HepG2 (cell line): ENCODE results near the gene DCUN1D3. TPM values are rescaled to one million over a fixed set of nuclear protein-coding genes. Genes with fewer than 3 reads are reported as not detected.

Source experiments
- BATF2 ChIP-seq: sonication (generic); formaldehyde crosslinking; IDR thresholded peaks from 2 replicates; pipeline ENCODE4 v1.8.0; 2022; ENCODE audit warnings: mild to moderate bottlenecking, missing genetic modification reagents, moderate library complexity
- CTCF ChIP-seq: sonication (generic); formaldehyde crosslinking; IDR thresholded peaks from 2 replicates; pipeline ENCODE4 v1.5.0; 2020; ENCODE audit warnings: mild to moderate bottlenecking, missing genetic modification reagents, moderate library complexity
- HOXA9 ChIP-seq: sonication (generic); formaldehyde crosslinking; IDR thresholded peaks from 2 replicates; pipeline ENCODE4 v1.8.1; 2022; ENCODE audit warnings: missing genetic modification reagents, mild to moderate bottlenecking, moderate library complexity, borderline replicate concordance
- ISL2 ChIP-seq: sonication (generic); formaldehyde crosslinking; IDR thresholded peaks from 2 replicates; pipeline ENCODE4 v1.5.0; 2020; ENCODE audit warnings: missing genetic modification reagents
- KDM4B ChIP-seq: sonication (generic); formaldehyde crosslinking; IDR thresholded peaks from 2 replicates; pipeline ENCODE4 v1.4.0; 2020; ENCODE audit warnings: missing genetic modification reagents
- KLF15 ChIP-seq: sonication (generic); formaldehyde crosslinking; IDR thresholded peaks from 2 replicates; pipeline ENCODE4 v1.8.1; 2023; ENCODE audit warnings: borderline replicate concordance, mild to moderate bottlenecking, inconsistent platforms, missing genetic modification reagents, mixed read lengths
- MED1 ChIP-seq: sonication (generic); formaldehyde crosslinking; IDR thresholded peaks from 2 replicates; pipeline ENCODE4 v1.4.0; 2020; ENCODE audit warnings: missing genetic modification reagents
- PATZ1 ChIP-seq: sonication (generic); formaldehyde crosslinking; IDR thresholded peaks from 2 replicates; pipeline ENCODE4 v1.4.0; 2020; ENCODE audit warnings: missing genetic modification reagents
- PREB ChIP-seq: sonication (generic); formaldehyde crosslinking; IDR thresholded peaks from 2 replicates; pipeline ENCODE4 v1.4.0; 2020; ENCODE audit warnings: missing genetic modification reagents
- REL ChIP-seq: sonication (generic); formaldehyde crosslinking; conservative IDR thresholded peaks from 2 replicates; pipeline ENCODE4 v1.8.0; 2022; ENCODE audit warnings: mild to moderate bottlenecking, missing genetic modification reagents, moderate library complexity
- RNF2 ChIP-seq: fragments of 450-650 bp; conservative IDR thresholded peaks from 2 replicates; pipeline ENCODE4 v1.6.1; 2016; ENCODE audit warnings: low read depth
- SALL2 ChIP-seq: sonication (generic); formaldehyde crosslinking; IDR thresholded peaks from 2 replicates; pipeline ENCODE4 v1.8.1; 2023; ENCODE audit warnings: mild to moderate bottlenecking, missing genetic modification reagents, inconsistent platforms
- SMC3 ChIP-seq: IDR thresholded peaks from 2 replicates; pipeline ENCODE4 v1.6.1; 2011; ENCODE audit warnings: low read length, improper control_type of control experiment
- SNAPC2 ChIP-seq: sonication (generic); formaldehyde crosslinking; IDR thresholded peaks from 2 replicates; pipeline ENCODE4 v1.8.1; 2022; ENCODE audit warnings: mild to moderate bottlenecking, missing genetic modification reagents
- YY1 ChIP-seq: IDR thresholded peaks from 2 replicates; pipeline ENCODE4 v1.6.1; 2011; ENCODE audit warnings: low read length, low read depth, moderate library complexity, mild to moderate bottlenecking; ENCODE audit not compliant: insufficient read depth, insufficient replicate concordance
- ZBTB7A ChIP-seq: sonication (generic); formaldehyde crosslinking; IDR thresholded peaks from 2 replicates; pipeline ENCODE4 v1.8.0; 2022; ENCODE audit warnings: mild to moderate bottlenecking, missing genetic modification reagents
- ZKSCAN1 ChIP-seq: fragments of 150-350 bp; IDR thresholded peaks from 2 replicates; pipeline ENCODE4 v1.6.1; 2014; ENCODE audit warnings: low read length
- ZNF275 ChIP-seq: sonication (generic); formaldehyde crosslinking; IDR thresholded peaks from 2 replicates; pipeline ENCODE4 v1.8.0; 2022; ENCODE audit warnings: missing genetic modification reagents, mild to moderate bottlenecking, inconsistent platforms, borderline replicate concordance
- ZNF674 ChIP-seq: sonication (generic); formaldehyde crosslinking; IDR thresholded peaks from 2 replicates; pipeline ENCODE4 v1.5.0; 2020; ENCODE audit warnings: low read depth, mild to moderate bottlenecking, missing genetic modification reagents
- ZNF713 ChIP-seq: sonication (generic); formaldehyde crosslinking; IDR thresholded peaks from 2 replicates; pipeline ENCODE4 v1.4.0; 2020; ENCODE audit warnings: mild to moderate bottlenecking, missing genetic modification reagents
- polyA plus RNA-seq, 8 experiments: library from polyadenylated mRNA; depleted of rRNA in 3 of 8; stranded (reverse) in 7 of 8; unstranded in 1 of 8; fragments of >200 nt; fragmentation: Illumina TruSeq in 4 of 8; extraction: Trizol in 4 of 8; gene quantifications; 2 replicates each; pipeline versions ENCODE4 v1.2.1 to v1.2.3, GENCODE V29; 2011 to 2016; ENCODE audit warnings: low read depth in 4 of 8, missing spikeins in 1 of 8, mixed read lengths in 1 of 8; ENCODE audit not compliant: insufficient read depth in 1 of 8
- total RNA-seq, 5 experiments: library from RNA; depleted of rRNA; stranded (reverse); fragments of >200 nt; fragmentation: Illumina TruSeq; extraction: Trizol; gene quantifications; 2 replicates each; pipeline ENCODE4 v1.2.3, GENCODE V29; 2016; ENCODE audit warnings: low read depth in 1 of 5

DCUN1D3 gene
- total and polyA plus RNA-seq, 2 of the 13 experiments (the other 11 are each of a cell fraction or from before 2014, with no cell fraction given), result 5.0 to 19.3 TPM

GRCh38 chr16:20944861-20945574 is 44.9 kb upstream of the DCUN1D3 start (continued):
- no peak for TF ChIP-seq ZNF275
- no peak for TF ChIP-seq MED1
- no peak for TF ChIP-seq SNAPC2
- no peak for TF ChIP-seq ZNF674 (CRISPR knock-in tag)
- TF ChIP-seq ZNF713 (CRISPR knock-in tag), result no peak
- TF ChIP-seq BATF2 (CRISPR knock-in tag), result no peak
- TF ChIP-seq CTCF, result peak; percentile 65
- TF ChIP-seq YY1, result peak; percentile 28
- no peak for TF ChIP-seq HOXA9 (CRISPR knock-in tag)
- TF ChIP-seq ISL2 (CRISPR knock-in tag), result no peak
- no peak for TF ChIP-seq ZBTB7A (CRISPR knock-in tag)
- TF ChIP-seq SMC3, result peak; percentile 26; the same call in 1 of the 2 replicates
- TF ChIP-seq PATZ1 (CRISPR knock-in tag), result no peak
- no peak for TF ChIP-seq KDM4B (CRISPR knock-in tag)
- TF ChIP-seq RNF2, result 0 out of 2 replicates have a peak, but pooled peaks have one; percentile 40
- no peak for TF ChIP-seq PREB (CRISPR knock-in tag)
- TF ChIP-seq ZKSCAN1, result no peak
- no peak for TF ChIP-seq REL (CRISPR knock-in tag)
- no peak for TF ChIP-seq KLF15 (CRISPR knock-in tag)
- no peak for TF ChIP-seq SALL2 (CRISPR knock-in tag)
- TF ChIP-seq, all 625 proteins: peak for 7
